Activated naive CD4-positive, alpha-beta T cell treated with anti-CD3 and anti-CD28 coated beads, Interleukin-2, amount 10 ng/mL, durations not matched to agents 7 days and 5 days (primary cell): ENCODE measurements around the gene RUNDC1.
A peak's percentile ranks its signal among the peaks of the same experiment; 100 is the strongest.
"Not testable (repeated sequence)": the region's sequence is repeated elsewhere in the genome, so short reads cannot be mapped to it uniquely, and the experiment has no call there.

Experiments used
- CTCF ChIA-PET: fragments of 350-600 bp; sonication (Branson Sonifier 250); formaldehyde crosslinking; loops from one replicate; lab custom pipeline; 2021; ENCODE audit warnings: antibody characterized with exemption; lab: Charles Lee
- DNase-seq: peaks from one replicate; pipeline ENCODE4 v3.0.0-alpha.2; 2020
- H3K27ac Mint-ChIP-seq: one replicate; pipeline ENCODE4 v1.8.0; 2021; ENCODE audit warnings: mild to moderate bottlenecking, moderate library complexity, mixed read lengths
- H3K27me3 Mint-ChIP-seq: one replicate; pipeline ENCODE4 v1.8.0; 2021; ENCODE audit warnings: mild to moderate bottlenecking, mixed read lengths
- H3K36me3 Mint-ChIP-seq: one replicate; pipeline ENCODE4 v1.8.0; 2021; ENCODE audit warnings: mixed read lengths
- H3K4me1 Mint-ChIP-seq: one replicate; pipeline ENCODE4 v1.8.0; 2021; ENCODE audit warnings: mixed read lengths
- H3K4me3 Mint-ChIP-seq: one replicate; pipeline ENCODE4 v1.8.0; 2021; ENCODE audit warnings: mild to moderate bottlenecking, moderate library complexity, mixed read lengths
- H3K9me3 Mint-ChIP-seq: one replicate; pipeline ENCODE4 v1.8.0; 2021; ENCODE audit warnings: mixed read lengths

RUNDC1 gene

DNA sequence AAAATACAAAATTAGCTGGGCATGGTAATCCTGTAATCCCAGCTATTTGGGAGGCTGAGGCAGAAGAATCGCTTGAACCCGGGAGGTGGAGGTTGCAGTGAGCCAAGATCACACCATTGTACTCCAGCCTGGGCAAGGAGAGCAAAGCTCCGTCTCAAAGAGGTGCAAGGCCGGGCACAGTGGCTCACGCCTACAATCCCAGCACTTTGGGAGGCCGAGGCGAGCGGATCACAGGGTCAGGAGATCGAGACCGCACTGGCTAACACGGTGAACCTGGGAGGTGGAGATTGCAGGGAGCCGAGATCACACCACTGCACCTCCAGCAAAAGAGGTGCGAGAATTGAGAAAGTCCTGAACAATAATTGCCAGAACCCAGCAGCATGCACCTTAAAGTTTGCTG, 20.5 kb downstream of the RUNDC1 start:
- H3K4me3 Mint-ChIP-seq, DNase-seq, H3K27ac Mint-ChIP-seq, CTCF ChIA-PET, H3K27me3 Mint-ChIP-seq, H3K9me3 Mint-ChIP-seq: not testable (repeated sequence)
- peaks cover 36% of the 10 kb centered on the region for H3K36me3 Mint-ChIP-seq
- peaks cover 35% of the 10 kb centered on the region for H3K4me1 Mint-ChIP-seq

- no peaks in the 10 kb centered on the region for H3K9me3 Mint-ChIP-seq
- CTCF ChIA-PET, result interaction anchor here (0.6 kb wide), 1 partner anchor 173 kb away, joined by 6 read pairs; no protein-coding TSS in a partner anchor
- no peak overlapping the region for H3K4me3 Mint-ChIP-seq
- DNase-seq, result no peak
- H3K27me3 Mint-ChIP-seq, result no peaks in the 10 kb centered on the region
- H3K36me3 Mint-ChIP-seq, result peaks cover 40% of the 10 kb centered on the region
- H3K4me1 Mint-ChIP-seq, result peaks cover 41% of the 10 kb centered on the region
- H3K27ac Mint-ChIP-seq, result peak overlapping the region; percentile 49
Observed at GRCh38 chr17:43003542-43004172, 23.3 kb downstream of the RUNDC1 start.

GRCh38 chr17:43006639-43007551, 26.5 kb downstream of the RUNDC1 start, which contains the start of gene IFI35:
TSS of gene IFI35 (plus strand) at chr17:43006784. CDS start at chr17:43006948, 164 bp downstream.
- Mint-ChIP-seq H3K27ac (peak within 1 kb of the TSS; percentile 99), H3K4me1 (peaks cover 35% of the 10 kb centered on the region), H3K36me3 (peaks cover 29% of the 10 kb centered on the region), H3K9me3 (no peaks in the 10 kb centered on the region), H3K27me3 (no peaks in the 10 kb centered on the region), H3K4me3 (peak within 1 kb of the TSS; percentile 100)
- DNase-seq, result peak; percentile 93
- CTCF ChIA-PET, result interaction anchor here (0.7 to 1.4 kb wide), 4 partner anchors 9 to 36 kb away, joined by 3 to 11 read pairs (median 3); partner anchors contain the start of gene RPL27

- DNase-seq, result no peak
- H3K9me3 Mint-ChIP-seq, result no peaks in the 10 kb centered on the region
- H3K36me3 Mint-ChIP-seq, result peaks cover 39% of the 10 kb centered on the region
- H3K27me3 Mint-ChIP-seq, result no peaks in the 10 kb centered on the region
- H3K27ac Mint-ChIP-seq, result no peak overlapping the region
- CTCF ChIA-PET, result interaction anchor here (1.1 kb wide), 1 partner anchor 14 kb away, joined by 3 read pairs; no protein-coding TSS in a partner anchor
- H3K4me1 Mint-ChIP-seq, result peaks cover 38% of the 10 kb centered on the region
- no peak overlapping the region for H3K4me3 Mint-ChIP-seq
Observed at GRCh38 chr17:43010667-43011308, 30.4 kb downstream of the RUNDC1 start.

DNA sequence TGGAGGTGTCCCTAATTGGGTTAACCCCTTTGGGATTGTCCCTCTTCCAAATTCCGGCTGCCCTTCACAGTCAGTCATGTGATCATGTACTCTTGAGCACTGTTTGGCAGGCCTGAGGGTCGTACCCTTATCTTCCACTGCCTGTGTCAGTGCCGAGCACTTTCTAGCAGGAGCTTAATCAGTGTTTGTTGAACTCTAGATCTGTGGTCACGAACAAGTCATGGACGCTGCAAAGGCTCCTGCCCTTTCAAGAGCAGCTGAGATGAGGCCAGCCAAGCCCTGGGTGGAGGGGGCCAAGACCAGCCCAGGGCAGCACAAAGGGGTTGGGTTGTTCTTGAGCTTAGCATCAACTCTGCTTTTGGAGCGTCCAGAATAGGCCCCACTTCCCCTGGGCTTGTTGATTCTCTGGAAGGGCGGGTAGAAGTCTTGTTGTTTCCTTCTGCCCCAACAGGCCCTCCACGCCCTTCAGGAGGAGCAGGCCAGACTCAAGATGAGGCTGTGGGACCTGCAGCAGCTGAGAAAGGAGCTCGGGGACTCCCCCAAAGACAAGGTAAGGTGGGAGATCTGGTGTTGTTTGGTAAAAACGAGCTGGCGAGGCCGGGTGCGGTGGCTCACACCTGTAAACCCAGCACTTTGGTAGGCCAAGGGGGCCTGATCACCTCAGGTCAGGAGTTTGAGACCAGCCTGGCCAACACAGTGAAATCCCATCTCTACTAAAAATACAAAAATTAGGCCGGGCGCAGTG, 31.5 kb downstream of the RUNDC1 start:
- no peak for DNase-seq
- Mint-ChIP-seq H3K9me3 (no peaks in the 10 kb centered on the region), H3K4me1 (peaks cover 29% of the 10 kb centered on the region), H3K27me3 (no peaks in the 10 kb centered on the region), H3K36me3 (peaks cover 33% of the 10 kb centered on the region), H3K27ac (no peak overlapping the region), H3K4me3 (no peak overlapping the region)
- CTCF ChIA-PET, result no interaction called here

DNA sequence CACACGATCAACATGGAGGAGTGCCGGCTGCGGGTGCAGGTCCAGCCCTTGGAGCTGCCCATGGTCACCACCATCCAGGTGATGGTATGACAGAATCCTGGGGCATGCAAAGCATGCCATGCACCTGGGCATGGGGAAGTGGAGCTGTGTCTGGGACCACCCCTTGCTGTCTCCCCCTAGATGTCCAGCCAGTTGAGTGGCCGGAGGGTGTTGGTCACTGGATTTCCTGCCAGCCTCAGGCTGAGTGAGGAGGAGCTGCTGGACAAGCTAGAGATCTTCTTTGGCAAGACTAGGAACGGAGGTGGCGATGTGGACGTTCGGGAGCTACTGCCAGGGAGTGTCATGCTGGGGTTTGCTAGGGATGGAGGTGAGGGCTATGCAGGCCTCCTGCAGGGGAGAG, 32.9 kb downstream of the RUNDC1 start:
- no peak overlapping the region for H3K4me3 Mint-ChIP-seq
- peaks cover 20% of the 10 kb centered on the region for H3K4me1 Mint-ChIP-seq
- H3K27me3 Mint-ChIP-seq, result no peaks in the 10 kb centered on the region
- no peak overlapping the region for H3K27ac Mint-ChIP-seq
- peaks cover 32% of the 10 kb centered on the region for H3K36me3 Mint-ChIP-seq
- CTCF ChIA-PET, result no interaction called here
- H3K9me3 Mint-ChIP-seq, result no peaks in the 10 kb centered on the region
- DNase-seq, result no peak

DNA sequence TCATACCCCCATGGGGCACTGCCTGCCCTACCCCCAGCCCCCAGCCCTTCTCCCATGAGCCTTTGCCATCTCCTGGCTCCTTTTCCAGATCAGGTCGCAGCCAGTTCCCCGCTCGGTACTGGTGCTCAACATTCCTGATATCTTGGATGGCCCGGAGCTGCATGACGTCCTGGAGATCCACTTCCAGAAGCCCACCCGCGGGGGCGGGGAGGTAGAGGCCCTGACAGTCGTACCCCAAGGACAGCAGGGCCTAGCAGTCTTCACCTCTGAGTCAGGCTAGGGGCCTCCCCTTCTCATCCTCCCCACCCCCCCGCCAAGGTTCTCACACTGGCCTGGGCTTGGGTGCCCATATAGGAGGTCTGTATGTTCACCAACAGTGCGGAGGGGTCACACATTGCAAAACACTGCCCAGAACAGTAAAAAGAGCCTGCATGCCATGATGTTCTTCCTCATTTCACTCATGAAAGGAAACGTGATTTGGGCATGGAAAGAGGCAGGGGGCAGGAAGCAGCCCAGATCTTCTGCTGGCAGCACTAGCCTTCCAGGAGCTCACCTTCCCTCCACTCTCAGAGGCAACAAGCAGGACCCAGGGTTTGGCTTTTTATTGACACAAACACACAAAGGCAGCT, 33.8 kb downstream of the RUNDC1 start:
- Mint-ChIP-seq H3K27ac (no peak overlapping the region), H3K36me3 (peaks cover 30% of the 10 kb centered on the region)
- CTCF ChIA-PET, result interaction anchor here (1.5 kb wide), 1 partner anchor 16 kb away, joined by 3 read pairs; the partner anchor contains the start of gene RPL27

GRCh38 chr17:43014649-43015542, 34.5 kb downstream of the RUNDC1 start:
- peaks cover 6% of the 10 kb centered on the region for H3K27me3 Mint-ChIP-seq
- H3K4me3 Mint-ChIP-seq, result no peak overlapping the region
- no peak for DNase-seq
- CTCF ChIA-PET, result interaction anchor here (1.5 kb wide), 1 partner anchor 17 kb away, joined by 3 read pairs; the partner anchor contains the start of gene RPL27
- H3K9me3 Mint-ChIP-seq, result no peaks in the 10 kb centered on the region
- H3K36me3 Mint-ChIP-seq, result peaks cover 30% of the 10 kb centered on the region
- peaks cover 27% of the 10 kb centered on the region for H3K4me1 Mint-ChIP-seq
- H3K27ac Mint-ChIP-seq, result no peak overlapping the region

More for the DNA sequence above, 33.8 kb downstream of the RUNDC1 start:
- H3K27me3 Mint-ChIP-seq, result no peaks in the 10 kb centered on the region
- H3K9me3 Mint-ChIP-seq, result no peaks in the 10 kb centered on the region
- DNase-seq, result no peak
- H3K4me3 Mint-ChIP-seq, result no peak overlapping the region
- H3K4me1 Mint-ChIP-seq, result peaks cover 21% of the 10 kb centered on the region

DNA sequence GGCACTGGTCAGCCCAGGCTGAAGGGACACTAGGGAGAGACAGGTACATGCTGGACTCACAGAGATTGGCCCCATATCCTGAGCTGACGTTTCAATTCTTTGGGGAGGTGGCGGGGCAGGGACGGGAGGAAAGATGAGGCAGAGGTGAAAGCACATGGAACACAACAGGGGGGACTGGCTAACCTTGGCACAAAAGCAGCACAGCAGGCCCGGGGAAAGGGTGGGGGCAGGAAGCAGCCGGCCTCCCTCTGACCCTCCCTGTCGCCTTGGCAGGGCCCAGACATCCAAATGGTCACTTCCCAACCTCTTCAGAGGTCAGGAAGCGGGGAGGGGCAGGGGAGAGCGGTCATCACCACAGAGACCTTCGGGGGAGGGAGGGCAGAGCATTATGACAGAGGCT, 35.2 kb downstream of the RUNDC1 start:
- H3K27ac Mint-ChIP-seq, result no peak overlapping the region
- CTCF ChIA-PET, result interaction anchor here (1.5 kb wide), 1 partner anchor 18 kb away, joined by 3 read pairs; the partner anchor contains the start of gene RPL27
- H3K9me3 Mint-ChIP-seq, result no peaks in the 10 kb centered on the region
- peaks cover 25% of the 10 kb centered on the region for H3K36me3 Mint-ChIP-seq
- peaks cover 27% of the 10 kb centered on the region for H3K4me1 Mint-ChIP-seq
- H3K4me3 Mint-ChIP-seq, result no peak overlapping the region
- no peak for DNase-seq
- H3K27me3 Mint-ChIP-seq, result peaks cover 7% of the 10 kb centered on the region

- Mint-ChIP-seq H3K9me3 (no peaks in the 10 kb centered on the region), H3K36me3 (peaks cover 23% of the 10 kb centered on the region), H3K27me3 (peaks cover 11% of the 10 kb centered on the region), H3K4me1 (peaks cover 28% of the 10 kb centered on the region), H3K4me3 (no peak overlapping the region), H3K27ac (peak overlapping the region; percentile 1)
- DNase-seq, result no peak
- CTCF ChIA-PET, result no interaction called here
Observed at GRCh38 chr17:43016216-43016615, 35.9 kb downstream of the RUNDC1 start.

DNA sequence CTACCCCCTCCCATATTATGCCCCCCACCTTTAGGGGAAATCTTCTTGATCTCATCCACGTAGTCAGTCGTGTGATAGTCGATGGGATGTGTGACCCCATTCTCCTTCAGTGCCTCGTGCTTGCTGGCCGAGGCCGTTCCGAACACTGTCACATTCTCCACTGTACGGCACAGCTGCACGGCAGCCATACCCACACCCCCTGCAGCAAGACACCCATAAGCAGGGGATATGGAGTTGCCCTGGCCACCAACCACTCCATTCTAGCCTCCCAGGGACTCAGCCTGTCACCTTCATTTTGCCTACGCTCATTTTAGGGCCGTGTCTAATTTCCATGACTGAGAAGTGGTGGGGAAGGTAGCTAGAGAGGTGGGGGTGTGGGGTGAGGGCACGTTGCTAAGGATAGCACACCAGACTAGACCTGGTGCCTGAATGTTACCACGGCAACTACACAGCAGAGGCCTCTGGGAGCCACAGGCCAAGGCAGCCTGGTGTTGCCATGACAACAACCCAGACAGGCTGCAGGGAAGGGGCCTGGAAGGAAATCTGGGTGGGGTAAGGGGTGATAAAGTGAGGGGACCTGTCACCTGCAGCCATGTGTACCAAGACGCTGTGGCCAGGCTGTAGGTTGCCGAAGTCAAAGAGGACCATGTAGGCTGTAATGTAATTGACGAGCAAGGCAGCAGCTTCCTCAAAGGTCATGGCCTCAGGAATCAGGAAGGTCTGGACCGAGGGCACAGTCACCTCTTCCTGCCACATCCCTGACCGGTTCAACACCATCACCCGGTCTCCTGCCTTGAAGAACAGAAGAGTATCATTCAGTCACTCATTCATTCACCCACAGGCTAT, 37.9 kb downstream of the RUNDC1 start:
- Mint-ChIP-seq H3K36me3 (peaks cover 14% of the 10 kb centered on the region), H3K4me3 (no peak overlapping the region), H3K27ac (no peak overlapping the region), H3K27me3 (peaks cover 30% of the 10 kb centered on the region), H3K9me3 (no peaks in the 10 kb centered on the region), H3K4me1 (peaks cover 29% of the 10 kb centered on the region)
- CTCF ChIA-PET, result interaction anchor here (0.7 to 1.0 kb wide), 2 partner anchors 20 to 292 kb away, joined by 3 read pairs; partner anchors contain the start of gene RPL27
- DNase-seq, result peak; percentile 51
